HuH-7.5 (cell line): ENCODE measurements around the gene IGSF5.
A peak's percentile ranks its signal among the peaks of the same experiment; 100 is the strongest.
"Not testable (repeated sequence)": the region's sequence is repeated elsewhere in the genome, so short reads cannot be mapped to it uniquely, and the experiment has no call there.

Experiments used
- DNase-seq: peaks from one replicate; pipeline ENCODE4 v3.0.0; 2011; ENCODE audit warnings: low spot score

Gene IGSF5

DNA sequence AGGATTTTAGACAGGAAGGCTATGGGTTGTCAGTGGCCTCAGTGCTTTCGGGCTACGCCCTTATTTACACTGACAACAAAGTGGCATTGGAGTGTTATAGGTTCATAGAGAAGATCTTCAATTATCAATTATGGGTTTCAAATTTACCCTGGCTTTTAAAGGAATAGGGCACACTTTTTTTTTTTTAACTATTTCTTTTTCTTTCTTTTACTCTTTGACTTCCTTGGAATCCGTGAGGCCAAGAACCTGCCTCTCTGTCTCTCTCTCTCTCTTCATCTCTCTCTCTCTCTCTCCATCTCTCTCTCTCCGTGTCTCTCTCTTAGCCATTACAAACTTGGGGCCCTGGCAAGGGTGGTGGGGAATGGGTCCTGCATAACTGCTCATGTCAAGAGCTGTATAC is at the start of gene IGSF5:
Gene IGSF5, plus strand, starts transcription at position 301 of the 400 bp plus-strand sequence. CDS start 327 bp downstream, outside the sequence.
- DNase-seq, result not testable (repeated sequence)

DNA sequence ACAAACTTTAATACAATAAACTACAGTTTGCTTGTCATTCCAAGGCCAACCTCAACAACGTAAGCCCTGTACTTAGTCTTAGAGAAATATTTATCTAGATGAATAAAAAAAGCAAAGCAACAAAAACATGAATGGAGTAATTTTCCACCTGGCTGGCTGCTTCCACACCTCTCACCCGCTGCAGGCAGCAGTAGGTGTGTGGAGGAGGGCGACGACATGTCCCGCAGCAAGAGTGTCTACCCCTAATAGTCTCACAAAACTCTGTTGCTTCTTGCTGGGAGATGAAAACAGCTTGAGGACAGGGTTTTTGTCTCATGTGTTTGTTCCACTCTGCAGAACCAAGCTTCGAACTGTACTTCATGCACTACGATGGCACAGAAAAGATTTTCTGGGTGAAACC is 48.8 kb upstream of the IGSF5 start:
- DNase-seq, result no peak

- DNase-seq, result no peak
These were observed 48.4 kb upstream of the IGSF5 start for GRCh38 chr21:39696618-39697017.

- DNase-seq, result no peak
These were observed 44.7 kb upstream of the IGSF5 start for GRCh38 chr21:39700318-39700717.

GRCh38 chr21:39703578-39703977 is 41.4 kb upstream of the IGSF5 start:
- no peak for DNase-seq

GRCh38 chr21:39705849-39706248 is 39.1 kb upstream of the IGSF5 start:
- DNase-seq, result no peak

- no peak for DNase-seq
These were observed 37.7 kb upstream of the IGSF5 start for GRCh38 chr21:39707316-39707715.

DNA sequence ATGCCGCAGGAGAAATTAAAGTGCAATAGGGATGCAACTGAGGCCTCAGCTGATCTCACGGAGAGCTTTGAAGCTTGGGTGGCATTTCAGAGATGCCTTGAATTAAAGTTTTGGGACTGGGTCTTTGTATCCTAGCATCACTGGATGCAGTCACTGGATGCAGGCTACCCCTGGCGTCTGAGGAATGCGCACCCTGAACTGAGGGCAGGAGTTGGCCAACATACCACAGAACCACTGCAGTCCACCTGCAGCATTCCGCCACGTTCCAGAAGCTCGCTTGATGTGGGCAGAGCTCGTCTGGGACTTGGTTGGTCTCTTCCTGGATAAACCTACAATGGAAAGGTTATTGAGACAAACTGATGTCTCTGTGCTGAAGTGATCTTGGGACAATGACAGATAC is 34.1 kb upstream of the IGSF5 start:
- DNase-seq, result no peak

- no peak for DNase-seq
These were observed 32.7 kb upstream of the IGSF5 start for GRCh38 chr21:39712273-39712672.

GRCh38 chr21:39712976-39713375 is 32.0 kb upstream of the IGSF5 start:
- DNase-seq, result no peak

DNA sequence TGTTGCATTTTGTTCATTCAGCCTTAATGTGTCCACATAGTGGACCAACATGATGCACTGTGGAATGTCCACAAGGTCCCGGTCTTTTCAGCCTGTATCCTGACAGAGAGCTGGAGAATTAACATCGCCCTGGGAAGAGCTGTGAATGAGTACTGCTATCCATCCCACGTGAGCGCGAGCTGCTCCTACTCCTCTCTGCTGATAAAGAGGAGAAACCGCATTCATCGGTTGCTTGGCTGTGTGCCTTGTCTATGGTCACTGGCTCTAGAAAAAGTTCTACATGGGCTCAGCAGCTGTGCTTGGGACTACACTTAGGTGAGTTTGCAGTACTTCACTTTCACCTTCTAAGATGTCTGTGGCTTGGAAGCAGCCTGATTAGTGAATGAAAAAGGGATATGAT is 31.1 kb upstream of the IGSF5 start:
- no peak for DNase-seq

- DNase-seq, result no peak
These were observed 30.7 kb upstream of the IGSF5 start for GRCh38 chr21:39714331-39714730.

GRCh38 chr21:39715804-39716397 is 29.1 kb upstream of the IGSF5 start:
- peak; percentile 10 for DNase-seq

GRCh38 chr21:39720126-39720778 is 24.7 kb upstream of the IGSF5 start:
- DNase-seq, result no peak

DNA sequence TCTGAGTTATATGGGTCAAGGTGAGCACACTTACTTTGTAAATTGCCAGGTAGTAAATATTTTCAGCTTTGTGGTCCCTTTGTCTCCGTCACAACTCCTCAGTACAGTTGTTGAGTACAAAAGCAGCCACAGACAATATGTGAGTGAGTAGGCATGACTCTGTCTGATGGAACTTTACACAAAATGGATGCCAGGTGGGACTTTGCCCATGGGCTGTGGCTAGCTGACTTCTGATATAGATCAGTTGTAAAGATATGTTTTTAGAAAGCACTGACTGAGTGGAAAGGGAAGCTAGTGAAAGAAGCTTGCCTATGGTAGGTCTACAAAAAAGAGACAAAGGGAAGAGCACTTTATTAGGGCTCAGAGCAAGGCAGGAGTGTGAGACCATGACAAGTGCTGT is 23.1 kb upstream of the IGSF5 start:
- DNase-seq, result no peak

DNA sequence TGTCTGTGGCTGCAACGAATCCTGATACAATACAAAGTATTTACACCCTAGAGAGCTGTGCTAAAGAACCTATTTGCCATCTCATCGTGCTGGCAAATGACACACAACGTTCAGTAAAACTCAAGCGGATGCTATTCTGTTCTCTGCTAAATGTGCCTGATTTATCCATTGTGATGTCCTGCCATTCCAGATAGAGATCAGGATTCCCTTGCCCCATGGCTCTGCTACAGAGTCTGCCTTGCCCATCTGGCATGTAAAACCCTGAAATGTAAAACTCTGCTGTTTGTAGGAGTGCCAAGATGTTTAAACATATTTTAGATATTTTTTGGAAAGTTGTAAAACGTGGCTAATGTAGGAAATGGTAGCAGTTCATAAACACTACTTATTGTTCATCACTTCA is 20.0 kb upstream of the IGSF5 start:
- DNase-seq, result no peak

GRCh38 chr21:39726133-39726532 is 18.9 kb upstream of the IGSF5 start:
- no peak for DNase-seq

GRCh38 chr21:39727401-39728120 is 17.4 kb upstream of the IGSF5 start:
- no peak for DNase-seq

DNA sequence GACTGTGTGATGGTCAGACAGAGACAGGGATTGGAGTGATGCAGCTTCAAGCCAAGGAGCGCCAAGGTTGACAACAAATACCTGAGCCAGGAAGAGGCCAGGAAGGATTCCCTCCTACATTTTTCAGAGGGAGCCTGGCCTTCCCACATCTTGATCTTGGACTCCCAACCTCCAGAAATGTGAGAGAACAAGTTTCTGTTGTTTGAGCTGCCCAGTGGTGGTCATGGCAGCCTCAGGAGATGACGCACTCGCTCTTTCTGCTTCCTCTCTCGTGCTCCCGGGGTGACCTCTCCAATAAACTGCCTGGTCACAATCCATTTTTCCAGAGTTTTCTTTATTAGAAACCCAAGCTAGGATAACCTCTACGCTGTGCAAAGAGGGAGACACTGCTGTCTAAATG is 16.6 kb upstream of the IGSF5 start:
- DNase-seq, result no peak

DNA sequence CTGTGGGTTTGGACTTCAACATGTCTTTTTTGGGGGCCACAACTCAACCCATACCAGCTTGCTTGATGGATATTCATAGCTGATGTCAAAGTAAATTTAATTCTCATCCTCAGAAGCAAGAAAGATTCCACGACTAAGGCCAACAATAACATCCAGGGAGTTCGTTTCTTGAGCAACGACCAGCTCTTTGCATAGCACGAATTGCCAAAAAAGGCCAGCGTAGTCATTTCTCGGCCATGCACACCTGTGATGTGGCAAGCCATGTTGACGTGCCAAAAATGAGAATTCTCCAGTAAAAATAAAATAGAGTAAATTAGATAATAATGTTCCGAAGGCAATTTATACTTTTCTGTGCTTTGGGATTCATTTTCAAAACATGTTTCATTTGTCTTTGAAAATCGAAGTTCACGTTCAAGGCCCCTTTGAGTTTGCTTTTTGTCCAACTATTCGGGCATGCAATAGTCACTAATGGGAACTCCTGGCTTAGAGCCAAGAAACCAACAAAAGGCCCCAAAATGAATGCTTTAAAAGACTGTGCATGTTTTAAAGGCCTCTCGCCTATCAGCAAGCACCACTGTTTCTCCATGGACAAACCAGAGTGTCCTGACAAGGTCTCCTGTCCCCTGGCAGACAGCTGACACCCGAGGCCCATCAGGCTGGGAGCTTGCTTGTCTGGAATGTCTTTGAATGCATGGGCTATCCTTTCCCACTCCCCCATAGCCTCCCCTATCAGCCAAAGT is 14.4 kb upstream of the IGSF5 start:
- DNase-seq, result no peak

DNA sequence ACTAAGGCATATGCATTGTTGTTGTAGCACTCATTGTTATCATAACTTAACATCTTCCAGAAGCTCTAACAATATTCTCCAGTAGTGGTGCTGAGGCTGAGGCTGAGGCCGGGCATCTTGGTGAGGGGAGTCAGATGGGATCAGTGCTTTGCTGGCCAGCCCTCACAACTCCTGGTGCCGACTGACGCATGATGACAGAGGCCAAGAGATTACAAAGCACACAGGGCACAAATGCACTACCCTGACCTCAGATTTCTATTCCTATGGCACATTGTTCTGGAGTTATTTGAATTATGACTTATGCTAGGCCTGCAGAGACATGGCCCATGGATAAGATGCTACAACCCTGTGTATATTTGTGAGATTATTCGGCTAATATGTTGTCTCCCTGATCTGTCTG is 8.3 kb upstream of the IGSF5 start:
- no peak for DNase-seq

GRCh38 chr21:39737376-39738000 is 7.5 kb upstream of the IGSF5 start:
- no peak for DNase-seq
